Body of pancreas (tissue), 4 donors: ENCODE data around the gene DNMBP. TPM values are rescaled to one million over a fixed set of nuclear protein-coding genes. Genes with fewer than 3 reads are reported as not detected.

ENCODE experiments used
- ATAC-seq: fragments of 150-250 bp; one replicate; pipeline ENCODE4 v1.9.1; 2016
- DNase-seq, 4 donors: peaks; one replicate each; pipeline ENCODE4 v3.0.0-alpha.2; 2019
- H3K27ac ChIP-seq, 4 donors: fragments of 200-600 bp; sonication (generic); 1 replicate in 3 of 4; 2 replicates in 1 of 4; pipeline versions ENCODE4 v1.5.1 to v1.6.1; 2016 to 2019; ENCODE audit warnings: mild to moderate bottlenecking in 1 of 4, mixed read lengths in 1 of 4, moderate library complexity in 1 of 4
- H3K27me3 ChIP-seq, 2 donors: fragments of 200-600 bp; sonication (generic); one replicate each; pipeline ENCODE4 v1.6.0; 2016; ENCODE audit warnings: mild to moderate bottlenecking in 1 of 2
- H3K36me3 ChIP-seq, 2 donors: fragments of 200-600 bp; sonication (generic); replicated peaks in 1 of 2; 2 replicates each; pipeline ENCODE4 v1.5.1; 2016; ENCODE audit warnings: low read depth in 2 of 2; ENCODE audit not compliant: insufficient read depth in 1 of 2
- H3K4me1 ChIP-seq: fragments of 200-600 bp; sonication (generic); one replicate; pipeline ENCODE4 v1.6.0; 2016
- H3K4me3 ChIP-seq, 2 donors: fragments of 200-600 bp; sonication (generic); 1 replicate in 1 of 2; 2 replicates in 1 of 2; pipeline ENCODE4 v1.5.1; 2016 to 2019
- H3K9me3 ChIP-seq, 3 donors: fragments of 200-600 bp; sonication (generic); 1 replicate in 2 of 3; 2 replicates in 1 of 3; pipeline ENCODE4 v1.5.1; 2016
- POLR2A ChIP-seq, 3 donors: fragments of 450-650 bp; IDR thresholded peaks; one replicate each; pipeline ENCODE4 v1.6.1; 2016; ENCODE audit warnings: antibody characterized with exemption in 3 of 3, mild to moderate bottlenecking in 2 of 3
- WGBS, 2 donors: methylation state at CpG; one replicate each; pipeline ENCODE4 v1.1.5; 2017; 5-methylcytosine and 5-hydroxymethylcytosine counted together
- intact Hi-C: fragments of 100-400 bp; cut with DNase I; formaldehyde crosslinking; loops from one replicate; pipeline ENCODE4 v1.15.1; 2023
- total RNA-seq, 2 donors: library from RNA; depleted of rRNA; stranded (reverse); fragments of >200 nt; gene quantifications; one replicate each; pipeline ENCODE4 v1.1.0, GENCODE V29; 2016
- TF ChIP-seq, protein P1 (sequence below), 7 experiments: fragments of 450-650 bp in 4 of 7; fragments of 200-600 bp in 3 of 7; sonication (generic) in 3 of 7; IDR thresholded peaks; one replicate each; pipeline ENCODE4 v1.5.1; 2016 to 2019; ENCODE audit warnings: antibody characterized with exemption in 7 of 7

Gene DNMBP
- total RNA-seq, 2 donors from 2014 or later, result 11.5 to 19.2 TPM

DNA sequence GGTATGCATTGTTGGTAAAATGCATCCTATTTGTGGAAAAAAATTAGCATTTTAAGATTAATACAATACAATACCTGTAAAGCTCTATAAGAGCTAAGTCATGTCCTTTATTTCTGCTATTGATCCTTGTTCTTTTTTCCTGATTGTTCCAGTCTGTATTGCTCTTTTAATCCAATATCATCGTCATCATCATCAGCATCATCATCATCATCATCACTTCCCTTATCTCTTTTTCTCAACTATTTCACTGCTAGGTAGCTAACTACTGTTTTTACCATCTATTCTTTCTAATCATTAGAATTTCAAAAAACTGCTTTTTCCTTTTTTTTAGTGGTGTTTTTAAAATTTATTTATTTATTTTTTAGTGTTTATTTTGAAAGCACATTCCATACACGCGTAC lies 156.1 kb downstream of the DNMBP start:
- Histone ChIP-seq H3K4me3 (no peak overlapping the region), H3K27ac (no peak overlapping the region), H3K4me1 (no peaks in the 10 kb centered on the region), H3K9me3 (no peaks in the 10 kb centered on the region), H3K27me3 (no peaks in the 10 kb centered on the region), H3K36me3 (no peaks in the 10 kb centered on the region)
- TF ChIP-seq POLR2A (IDR thresholded peaks at IDR 0.05), result no peak
- TF ChIP-seq, protein P1, sequence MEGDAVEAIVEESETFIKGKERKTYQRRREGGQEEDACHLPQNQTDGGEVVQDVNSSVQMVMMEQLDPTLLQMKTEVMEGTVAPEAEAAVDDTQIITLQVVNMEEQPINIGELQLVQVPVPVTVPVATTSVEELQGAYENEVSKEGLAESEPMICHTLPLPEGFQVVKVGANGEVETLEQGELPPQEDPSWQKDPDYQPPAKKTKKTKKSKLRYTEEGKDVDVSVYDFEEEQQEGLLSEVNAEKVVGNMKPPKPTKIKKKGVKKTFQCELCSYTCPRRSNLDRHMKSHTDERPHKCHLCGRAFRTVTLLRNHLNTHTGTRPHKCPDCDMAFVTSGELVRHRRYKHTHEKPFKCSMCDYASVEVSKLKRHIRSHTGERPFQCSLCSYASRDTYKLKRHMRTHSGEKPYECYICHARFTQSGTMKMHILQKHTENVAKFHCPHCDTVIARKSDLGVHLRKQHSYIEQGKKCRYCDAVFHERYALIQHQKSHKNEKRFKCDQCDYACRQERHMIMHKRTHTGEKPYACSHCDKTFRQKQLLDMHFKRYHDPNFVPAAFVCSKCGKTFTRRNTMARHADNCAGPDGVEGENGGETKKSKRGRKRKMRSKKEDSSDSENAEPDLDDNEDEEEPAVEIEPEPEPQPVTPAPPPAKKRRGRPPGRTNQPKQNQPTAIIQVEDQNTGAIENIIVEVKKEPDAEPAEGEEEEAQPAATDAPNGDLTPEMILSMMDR (IDR thresholded peaks at IDR 0.05), result no peak
- DNase-seq (no peak), ATAC-seq (no peak)
- 68 to 70% methylated on average over 3 of the region's 3 CpGs for WGBS, 2 donors
- intact Hi-C loops, result loop anchor here (10.0 kb wide), 1 partner anchor 101 kb away; no protein-coding TSS in a partner anchor

DNA sequence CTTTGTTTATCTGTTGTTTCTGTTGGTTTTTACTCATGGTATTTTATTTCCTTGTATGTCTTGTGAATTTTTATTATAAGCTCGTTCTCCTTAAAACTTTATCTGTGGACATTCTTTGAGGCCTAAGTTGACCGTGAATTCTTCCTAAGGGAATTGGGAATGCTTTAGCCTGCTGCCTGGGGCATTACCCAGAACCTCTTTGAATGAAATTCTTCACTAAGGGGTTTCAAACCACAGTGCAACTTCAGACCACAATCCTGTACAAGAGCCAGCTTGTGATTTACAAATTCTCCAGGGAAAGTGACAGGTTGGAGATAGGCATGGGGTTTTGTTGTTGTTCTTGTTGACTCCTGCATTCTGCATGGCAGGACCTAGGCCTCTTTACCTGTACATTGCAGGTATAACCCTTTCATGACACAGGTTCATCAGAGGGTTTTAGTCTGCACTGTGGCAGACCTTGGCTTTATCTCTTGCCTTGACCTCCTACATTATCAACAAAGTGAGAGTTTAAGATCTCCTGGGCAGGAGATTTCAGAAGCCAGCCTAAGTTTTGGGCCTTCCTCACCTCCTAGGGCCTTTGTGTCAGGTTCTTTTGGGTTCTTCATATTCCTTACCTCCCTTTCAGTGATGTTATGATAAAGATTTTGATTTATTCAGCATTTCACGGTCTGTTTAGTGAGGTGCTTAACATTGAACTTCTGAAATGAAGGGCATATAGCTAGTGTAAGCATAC lies 157.1 kb downstream of the DNMBP start:
- intact Hi-C loops, result loop anchor here (10.0 kb wide), 1 partner anchor 102 kb away; no protein-coding TSS in a partner anchor
- TF ChIP-seq, protein P1 (IDR thresholded peaks at IDR 0.05), result no peak
- TF ChIP-seq POLR2A (IDR thresholded peaks at IDR 0.05), result no peak
- H3K27me3 ChIP-seq, result no peaks in the 10 kb centered on the region

DNA sequence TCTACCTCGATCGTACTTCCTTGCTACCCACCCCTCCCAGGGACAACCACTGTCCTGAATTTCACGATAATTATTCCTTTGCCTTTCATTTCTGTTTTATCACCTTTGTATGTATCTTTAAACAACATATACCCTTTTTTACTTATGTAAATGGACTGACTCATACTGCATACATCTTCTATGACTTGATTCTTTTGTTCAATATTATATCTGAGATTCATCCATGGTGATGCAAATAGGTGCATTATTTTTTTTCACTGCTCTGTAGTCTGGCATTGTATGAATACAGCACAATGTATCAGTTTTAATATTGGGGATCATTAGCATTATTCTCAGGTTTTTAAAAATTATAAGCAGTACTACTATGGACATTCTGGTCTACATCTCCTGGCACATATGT lies 157.9 kb downstream of the DNMBP start:
- WGBS, 2 donors, result 89 to 93% methylated on average over 3 of the region's 3 CpGs
- no peak for TF ChIP-seq POLR2A (IDR thresholded peaks at IDR 0.05)
- TF ChIP-seq, protein P1 (IDR thresholded peaks at IDR 0.05), result no peak
- Histone ChIP-seq H3K4me1 (no peaks in the 10 kb centered on the region), H3K27me3 (no peaks in the 10 kb centered on the region), H3K9me3 (no peaks in the 10 kb centered on the region), H3K27ac (no peak overlapping the region), H3K36me3 (no peaks in the 10 kb centered on the region), H3K4me3 (no peak overlapping the region)
- DNase-seq (no peak), ATAC-seq (no peak)
- intact Hi-C loops, result loop anchor here (10.0 kb wide), 1 partner anchor 103 kb away; no protein-coding TSS in a partner anchor

More for the DNA sequence above, 157.1 kb downstream of the DNMBP start:
- no peaks in the 10 kb centered on the region for H3K4me1 ChIP-seq
- ATAC-seq, result no peak
- H3K9me3 ChIP-seq, result no peaks in the 10 kb centered on the region
- no peak overlapping the region for H3K4me3 ChIP-seq
- no peak overlapping the region for H3K27ac ChIP-seq
- no peak for DNase-seq
- 63 to 80% methylated on average over 3 of the region's 3 CpGs for WGBS, 2 donors
- no peaks in the 10 kb centered on the region for H3K36me3 ChIP-seq

DNA sequence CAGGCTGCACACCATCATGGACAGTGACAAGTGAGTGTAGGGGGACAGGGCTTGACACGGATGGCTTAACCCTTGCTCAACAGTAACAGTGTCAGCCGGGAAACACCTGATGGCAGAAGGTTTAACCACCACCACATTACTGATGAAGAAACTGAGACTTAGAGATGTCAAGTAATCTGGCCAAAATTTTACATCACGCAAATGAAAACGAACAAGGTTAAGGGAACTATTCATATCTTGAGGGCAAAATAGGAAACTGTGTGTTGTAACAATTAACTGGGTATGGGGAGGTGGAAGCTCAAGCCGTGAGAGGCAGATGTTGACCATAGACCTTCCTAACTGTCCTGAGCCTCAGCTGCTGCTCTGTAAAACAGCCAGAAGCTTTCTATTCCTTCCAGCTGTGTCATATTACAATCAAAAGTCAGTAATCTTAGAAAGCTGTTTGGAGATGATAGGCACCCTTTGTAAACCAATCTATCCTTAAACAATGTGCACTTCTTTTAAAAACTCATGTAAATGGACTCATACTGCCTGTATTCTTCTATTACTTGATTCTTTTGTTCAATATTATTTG lies 158.9 kb downstream of the DNMBP start:
- TF ChIP-seq, protein P1 (IDR thresholded peaks at IDR 0.05), result no peak
- TF ChIP-seq POLR2A (IDR thresholded peaks at IDR 0.05), result no peak
- H3K36me3 ChIP-seq, result no peaks in the 10 kb centered on the region
- H3K9me3 ChIP-seq, result no peaks in the 10 kb centered on the region
- H3K27ac ChIP-seq, result no peak overlapping the region
- whole genome bisulfite sequencing, 2 donors, result 72 to 75% methylated on average over 5 of the region's 5 CpGs
- no peaks in the 10 kb centered on the region for H3K27me3 ChIP-seq
- ATAC-seq, result no peak
- no peak overlapping the region for H3K4me3 ChIP-seq
- peaks cover 5% of the 10 kb centered on the region for H3K4me1 ChIP-seq
- intact Hi-C loops, result loop anchor here (10.0 kb wide), 1 partner anchor 104 kb away; no protein-coding TSS in a partner anchor
- DNase-seq, result no peak
